ENCODE results near the gene NDUFS6.

Gene NDUFS6

GRCh38 chr5:1767524-1768282 lies 33.5 kb upstream of the NDUFS6 start:
- DNase-seq = no peak

DNA sequence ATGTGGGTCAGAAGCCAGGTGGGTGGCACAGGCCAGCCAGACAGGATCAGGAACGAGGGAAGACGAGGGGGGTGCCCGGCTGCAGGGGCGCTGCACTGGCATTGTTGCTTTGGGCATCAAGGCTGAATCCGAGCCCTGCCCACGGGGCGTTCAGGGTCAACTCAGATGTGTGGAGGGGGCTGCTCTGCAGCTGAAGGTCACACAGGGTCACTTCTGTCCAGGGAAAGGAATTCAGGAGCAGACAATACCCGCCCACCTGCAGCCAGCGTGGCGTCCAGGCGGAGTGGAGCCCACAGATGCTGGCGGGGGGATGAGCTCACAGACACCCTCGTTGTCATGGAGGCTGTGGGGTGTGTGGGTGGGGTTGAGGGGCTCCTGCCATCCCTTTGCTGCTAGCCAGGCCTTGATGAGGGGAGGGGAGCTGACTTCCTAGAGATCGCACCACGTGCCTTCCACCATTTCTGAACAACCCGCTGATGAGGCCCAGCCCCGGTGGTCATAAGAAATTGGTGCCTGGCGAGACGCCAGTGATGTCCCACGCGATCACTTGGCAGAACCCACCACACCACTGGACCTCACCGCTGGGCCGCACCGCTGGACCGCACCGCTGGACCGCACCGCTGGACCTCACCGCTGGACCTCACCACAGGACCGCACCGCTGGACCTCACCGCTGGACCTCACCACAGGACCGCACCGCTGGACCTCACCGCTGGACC lies 32.8 kb upstream of the NDUFS6 start:
- DNase-seq = no peak

GRCh38 chr5:1769017-1769640 lies 32.1 kb upstream of the NDUFS6 start:
- no peak for DNase-seq

GRCh38 chr5:1769752-1770442 lies 31.3 kb upstream of the NDUFS6 start:
- DNase-seq = no peak

DNA sequence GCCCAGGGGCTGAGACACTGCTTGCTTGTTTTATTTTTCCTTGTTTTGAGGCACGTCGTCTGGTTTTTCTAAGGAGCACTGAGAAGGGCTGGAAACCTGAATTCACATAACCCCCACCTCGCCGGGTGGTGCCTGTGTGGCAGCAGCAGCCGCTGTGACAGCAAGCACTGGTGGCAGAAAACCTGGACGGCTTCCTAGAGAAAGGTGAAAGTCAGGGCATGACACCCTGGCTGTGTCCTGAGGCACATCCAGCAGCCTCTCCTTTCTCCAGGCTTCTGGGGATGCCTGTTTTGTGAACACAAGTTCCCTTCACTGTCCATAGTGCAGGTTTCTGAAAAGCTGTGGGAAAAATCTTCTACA lies 30.8 kb upstream of the NDUFS6 start:
- no peak for DNase-seq

DNA sequence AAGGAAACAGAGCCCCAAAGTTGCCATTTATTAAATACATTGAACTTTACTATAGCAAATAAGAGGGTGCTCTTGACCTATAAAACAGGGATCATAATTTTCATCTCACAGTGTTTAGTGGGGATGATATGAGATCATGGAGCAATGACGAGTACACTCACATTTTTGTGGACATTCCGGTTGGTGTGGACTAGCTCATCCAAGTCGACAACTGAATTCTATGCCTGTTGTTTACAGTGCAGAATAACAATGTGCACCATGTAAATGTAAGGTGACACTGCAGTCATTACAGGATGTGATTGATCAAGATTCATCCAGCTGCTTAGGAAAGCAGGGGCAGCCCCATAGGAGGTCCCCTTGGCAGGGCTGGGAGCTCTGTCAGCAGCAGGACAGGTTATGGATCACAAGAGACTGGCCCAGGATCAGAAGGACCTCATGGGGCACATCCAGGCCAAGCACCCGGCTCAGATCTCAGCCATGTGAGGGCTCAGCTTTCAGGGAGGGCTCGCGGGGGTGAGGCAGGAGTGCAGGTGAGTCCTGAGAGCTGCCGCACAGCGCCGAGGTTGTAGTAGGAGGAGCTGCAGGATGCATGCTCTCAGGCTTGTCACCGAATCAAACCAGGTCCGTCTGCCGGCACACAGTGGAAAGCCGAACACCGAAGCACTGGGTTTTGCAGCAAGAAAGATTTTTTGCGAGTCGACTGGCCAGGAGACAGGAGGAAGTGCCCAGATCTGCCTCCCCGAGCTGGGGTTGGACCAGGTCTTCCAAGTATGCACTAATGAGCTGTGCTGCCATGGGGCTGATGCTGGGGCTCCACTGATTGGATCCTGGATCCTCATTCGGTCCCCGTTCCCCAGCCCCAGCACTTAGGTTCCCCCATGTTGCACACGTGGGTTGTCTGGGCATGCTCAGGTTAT lies 29.8 kb upstream of the NDUFS6 start:
- no peak for DNase-seq

DNA sequence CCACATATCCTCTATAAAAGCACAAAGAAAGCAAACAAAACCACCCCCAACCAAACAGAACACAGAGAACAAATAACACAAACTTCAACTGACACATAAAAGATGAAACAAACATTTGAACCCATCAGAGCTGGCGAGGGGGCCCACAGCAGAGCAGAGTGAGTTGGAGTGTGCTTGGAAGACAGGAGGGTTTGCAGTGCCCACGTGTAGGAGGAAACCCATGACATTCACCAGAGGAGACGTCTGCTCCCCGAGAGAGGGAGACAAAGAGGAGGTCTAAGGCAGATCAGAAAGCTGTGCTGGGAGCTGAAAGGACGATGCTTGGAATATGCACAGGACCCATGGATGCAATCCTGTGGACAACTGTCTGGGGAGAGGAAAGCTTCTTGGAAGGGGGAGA lies 28.6 kb upstream of the NDUFS6 start:
- no peak for DNase-seq

- DNase-seq = no peak
These were observed 24.4 kb upstream of the NDUFS6 start for GRCh38 chr5:1776831-1777230.

GRCh38 chr5:1777281-1778137 lies 23.7 kb upstream of the NDUFS6 start:
- DNase-seq = no peak

DNA sequence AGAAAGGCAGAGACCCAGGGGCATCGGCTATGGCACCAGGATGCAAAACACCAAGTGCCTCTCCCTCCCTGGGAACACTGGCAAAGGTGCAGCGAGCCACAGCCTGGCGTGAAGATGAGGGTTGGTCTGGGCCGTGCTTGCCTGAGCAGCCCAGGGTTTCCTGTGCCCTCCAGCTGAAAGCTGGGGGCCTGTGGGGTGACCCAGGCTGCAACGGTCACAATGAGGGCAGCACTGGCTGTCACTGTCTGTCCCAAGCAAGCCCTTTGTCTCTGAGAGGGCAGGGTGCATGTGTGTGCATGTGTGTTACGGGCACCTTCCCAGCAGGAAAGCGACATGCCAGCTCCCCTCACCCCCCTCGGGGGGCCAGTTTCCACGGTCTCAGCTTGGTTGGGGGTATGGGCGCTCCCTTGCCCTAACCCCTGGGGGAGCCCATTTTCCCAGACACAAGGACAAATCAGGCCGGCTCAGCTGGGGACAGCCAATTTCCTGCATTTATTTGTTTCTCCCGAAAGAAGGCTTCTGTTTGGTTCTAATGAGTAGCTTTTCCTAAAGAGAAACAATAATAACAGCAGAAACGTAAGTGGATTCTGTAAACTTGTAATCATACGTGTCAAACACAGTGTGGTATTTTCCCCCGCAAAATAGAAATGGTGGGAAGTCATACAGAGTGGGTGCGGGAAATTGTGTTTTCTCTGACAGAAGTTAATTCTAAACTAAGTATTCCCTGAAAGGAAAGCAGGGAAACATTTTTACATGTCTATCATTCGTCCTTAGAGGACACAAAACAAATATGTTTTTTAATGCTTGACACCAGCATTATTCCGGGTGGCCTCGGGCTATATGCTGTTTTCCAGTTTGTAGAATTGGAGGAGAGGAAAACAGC lies 22.8 kb upstream of the NDUFS6 start:
- no peak for DNase-seq

- DNase-seq = no peak
These were observed 22.1 kb upstream of the NDUFS6 start for GRCh38 chr5:1779021-1779680.

- DNase-seq = no peak
These were observed 21.2 kb upstream of the NDUFS6 start for GRCh38 chr5:1779782-1780613.

DNA sequence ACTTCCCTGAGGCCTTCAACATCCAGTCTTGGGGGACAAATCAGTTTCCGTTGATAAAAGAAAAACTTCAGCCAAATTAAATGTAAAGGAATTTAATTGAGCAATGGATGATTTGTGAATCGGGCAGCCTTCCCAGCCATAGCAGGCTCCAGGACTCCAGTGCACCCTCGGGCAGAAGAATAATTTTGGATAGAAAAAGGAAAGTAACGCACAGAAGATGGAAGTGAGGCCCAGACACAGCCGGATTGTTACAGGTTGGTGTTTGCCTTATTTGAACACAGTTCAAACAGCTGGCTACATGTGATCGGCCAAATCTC lies 20.6 kb upstream of the NDUFS6 start:
- no peak for DNase-seq

DNA sequence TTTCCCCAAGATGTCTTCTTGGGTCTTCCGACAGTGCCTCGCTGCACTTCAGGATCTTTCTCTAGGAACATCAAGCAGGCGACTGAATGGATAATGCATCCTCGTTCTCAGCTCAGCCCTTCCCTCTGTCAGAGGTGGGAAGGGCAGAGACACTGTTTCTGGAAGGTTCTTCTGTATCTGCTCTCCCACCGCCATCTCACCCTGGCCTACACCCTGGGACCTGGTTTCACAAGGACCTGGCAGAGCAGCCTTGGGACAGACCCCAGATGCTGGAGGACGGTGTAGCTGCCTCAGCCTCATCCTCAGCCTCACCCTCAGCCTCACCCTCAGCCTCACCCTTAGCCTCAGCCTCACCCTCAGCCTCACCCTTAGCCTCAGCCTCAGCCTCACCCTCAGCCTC lies 20.1 kb upstream of the NDUFS6 start:
- DNase-seq = no peak

DNA sequence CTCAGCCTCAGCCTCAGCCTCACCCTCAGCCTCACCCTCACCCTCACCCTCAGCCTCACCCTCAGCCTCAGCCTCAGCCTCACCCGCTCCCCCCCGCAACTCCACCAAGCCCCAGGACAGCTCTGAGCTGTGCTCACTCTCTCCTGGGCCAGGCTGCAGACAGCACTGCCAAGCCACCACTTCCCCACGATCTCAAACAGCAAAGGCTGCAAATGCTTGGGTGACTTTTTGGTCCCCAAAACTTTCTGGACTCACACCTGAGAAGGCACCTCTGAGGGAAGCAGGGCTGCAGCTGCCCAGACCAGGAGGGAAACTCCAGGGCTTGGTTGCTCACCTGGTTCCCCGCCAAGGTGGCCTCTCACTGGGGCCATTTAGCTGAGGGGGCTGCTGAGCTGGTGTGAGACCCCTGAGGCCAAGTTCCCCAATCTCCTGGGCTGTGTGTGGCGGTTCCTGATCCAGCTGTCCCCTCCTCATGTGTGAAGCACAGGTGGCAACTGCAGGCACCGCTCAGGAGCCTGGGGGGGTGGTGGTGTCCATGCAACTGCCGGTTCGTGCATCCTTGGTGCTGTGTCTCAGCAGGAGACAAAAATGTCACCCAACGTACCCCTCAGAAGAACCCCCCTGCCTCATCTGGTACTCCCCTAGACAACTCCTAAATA lies 19.4 kb upstream of the NDUFS6 start:
- no peak for DNase-seq

GRCh38 chr5:1782385-1783215 lies 18.6 kb upstream of the NDUFS6 start:
- DNase-seq = no peak

DNA sequence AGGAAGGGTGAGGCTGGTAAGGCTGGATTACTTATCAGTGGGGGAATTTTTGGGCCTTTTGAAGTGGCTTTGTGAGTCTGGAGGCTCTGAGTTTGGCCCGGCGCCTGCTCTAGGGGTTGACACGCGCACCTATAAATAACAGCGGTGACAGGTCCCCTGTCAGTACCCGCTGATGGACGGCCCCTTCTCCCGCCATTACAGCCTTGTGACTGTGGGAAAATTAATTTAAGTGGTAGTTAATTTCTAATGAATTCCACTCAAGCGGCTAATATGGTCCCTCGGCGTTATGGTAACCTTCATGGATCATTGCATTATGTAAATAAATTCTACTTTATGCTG lies 18.0 kb upstream of the NDUFS6 start:
- no peak for DNase-seq
